Stimulated activated effector memory CD8-positive, alpha-beta T cell treated with anti-CD3 and anti-CD28 coated beads, Interleukin-12 subunit alpha, Interleukin-12 subunit beta, amount 100 ng/mL, for 72 hours (primary cell): ENCODE results near the gene LMNTD2.

Experiments
- ATAC-seq: fragments of 150-1000 bp; cut with Tn5 transposase; 2 replicates; pipeline ENCODE4 v1.10.0; 2021
- DNase-seq, 2 donors: peaks; one replicate each; pipeline ENCODE4 v3.0.0; 2021 to 2022; ENCODE audit warnings: low spot score in 2 of 2
- H3K27ac Mint-ChIP-seq: one replicate; pipeline ENCODE4 v1.8.0; 2022; ENCODE audit warnings: mild to moderate bottlenecking, mixed read lengths
- H3K36me3 Mint-ChIP-seq: one replicate; pipeline ENCODE4 v1.8.0; 2022; ENCODE audit warnings: mild to moderate bottlenecking, mixed read lengths
- H3K4me1 Mint-ChIP-seq: one replicate; pipeline ENCODE4 v1.8.0; 2022; ENCODE audit warnings: mixed read lengths
- H3K4me3 Mint-ChIP-seq: one replicate; pipeline ENCODE4 v1.8.0; 2022; ENCODE audit warnings: mild to moderate bottlenecking, mixed read lengths
- H3K9me3 Mint-ChIP-seq: one replicate; pipeline ENCODE4 v1.8.0; 2022; ENCODE audit warnings: mixed read lengths

Gene LMNTD2

GRCh38 chr11:506995-507726 is 53.4 kb downstream of the LMNTD2 start, which contains the start of gene RNH1:
RNH1 (minus strand) TSS chr11:507242; CDS start chr11:502162, 5,080 bp downstream.
- H3K27ac Mint-ChIP-seq: peak within 1 kb of the TSS; percentile 99
- peak; percentile 79 for ATAC-seq
- no peaks in the 10 kb centered on the region for H3K9me3 Mint-ChIP-seq
- peak; percentile 98 to 99 for DNase-seq
- peaks cover 75% of the 10 kb centered on the region for H3K36me3 Mint-ChIP-seq
- H3K4me3 Mint-ChIP-seq: peak within 1 kb of the TSS; percentile 93
- H3K4me1 Mint-ChIP-seq: peaks cover 32% of the 10 kb centered on the region

GRCh38 chr11:506238-506994 is 54.1 kb downstream of the LMNTD2 start:
- DNase-seq (peak; percentile 95 to 98), ATAC-seq (peak; percentile 88)
- Mint-ChIP-seq H3K36me3 (peaks cover 76% of the 10 kb centered on the region), H3K4me1 (peaks cover 32% of the 10 kb centered on the region), H3K4me3 (peak overlapping the region; percentile 93), H3K9me3 (no peaks in the 10 kb centered on the region), H3K27ac (peak overlapping the region; percentile 99)

GRCh38 chr11:504994-505344 is 55.6 kb downstream of the LMNTD2 start:
- H3K27ac Mint-ChIP-seq: peak overlapping the region; percentile 67
- H3K36me3 Mint-ChIP-seq: peaks cover 78% of the 10 kb centered on the region
- no peak for DNase-seq
- ATAC-seq: no peak
- peak overlapping the region; percentile 93 for H3K4me3 Mint-ChIP-seq
- peaks cover 32% of the 10 kb centered on the region for H3K4me1 Mint-ChIP-seq
- no peaks in the 10 kb centered on the region for H3K9me3 Mint-ChIP-seq
